ENCODE results near the gene SIM2.
"Not testable (repeated sequence)": the region's sequence is repeated elsewhere in the genome, so short reads cannot be mapped to it uniquely, and the experiment has no call there.

Gene SIM2

GRCh38 chr21:36698981-36699545, at the start of gene SIM2:
SIM2 (plus strand) TSS chr21:36699115; CDS start chr21:36699747, 632 bp downstream.
- no peak for DNase-seq (ENCODE audit: low read depth, low spot score)

- DNase-seq (ENCODE audit: low read depth, low spot score) = no peak
Observed at GRCh38 chr21:36654324-36654723, 44.6 kb upstream of the SIM2 start.

- no peak for DNase-seq (ENCODE audit: low read depth, low spot score)
Observed at GRCh38 chr21:36654796-36655325, 44.1 kb upstream of the SIM2 start.

- DNase-seq (ENCODE audit: low read depth, low spot score) = no peak
Observed at GRCh38 chr21:36656138-36656537, 42.8 kb upstream of the SIM2 start.

GRCh38 chr21:36657290-36657689, 41.6 kb upstream of the SIM2 start:
- DNase-seq (ENCODE audit: low read depth, low spot score) = not testable (repeated sequence)

- no peak for DNase-seq (ENCODE audit: low read depth, low spot score)
Observed at GRCh38 chr21:36657999-36658398, 40.9 kb upstream of the SIM2 start.

- DNase-seq (ENCODE audit: low read depth, low spot score) = no peak
Observed at GRCh38 chr21:36658926-36659325, 40.0 kb upstream of the SIM2 start.

- DNase-seq (ENCODE audit: low read depth, low spot score) = no peak
Observed at GRCh38 chr21:36661511-36662309, 37.2 kb upstream of the SIM2 start.

- no peak for DNase-seq (ENCODE audit: low read depth, low spot score)
Observed at GRCh38 chr21:36663033-36663855, 35.7 kb upstream of the SIM2 start.

GRCh38 chr21:36664662-36664990, 34.3 kb upstream of the SIM2 start:
- DNase-seq (ENCODE audit: low read depth, low spot score) = no peak

GRCh38 chr21:36665806-36666205, 33.1 kb upstream of the SIM2 start:
- no peak for DNase-seq (ENCODE audit: low read depth, low spot score)

- DNase-seq (ENCODE audit: low read depth, low spot score) = no peak
Observed at GRCh38 chr21:36668713-36669112, 30.2 kb upstream of the SIM2 start.

- no peak for DNase-seq (ENCODE audit: low read depth, low spot score)
Observed at GRCh38 chr21:36671836-36672235, 27.1 kb upstream of the SIM2 start.

GRCh38 chr21:36672296-36672695, 26.6 kb upstream of the SIM2 start:
- DNase-seq (ENCODE audit: low read depth, low spot score) = not testable (repeated sequence)

- DNase-seq (ENCODE audit: low read depth, low spot score) = no peak
Observed at GRCh38 chr21:36672737-36673136, 26.2 kb upstream of the SIM2 start.

- DNase-seq (ENCODE audit: low read depth, low spot score) = no peak
Observed at GRCh38 chr21:36676039-36676950, 22.6 kb upstream of the SIM2 start.

GRCh38 chr21:36677443-36677842, 21.5 kb upstream of the SIM2 start:
- DNase-seq (ENCODE audit: low read depth, low spot score) = no peak

- DNase-seq (ENCODE audit: low read depth, low spot score) = no peak
Observed at GRCh38 chr21:36678538-36678937, 20.4 kb upstream of the SIM2 start.

GRCh38 chr21:36681117-36681631, 17.7 kb upstream of the SIM2 start:
- DNase-seq (ENCODE audit: low read depth, low spot score) = no peak

- DNase-seq (ENCODE audit: low read depth, low spot score) = no peak
Observed at GRCh38 chr21:36684957-36685714, 13.8 kb upstream of the SIM2 start.

Data from activated CD4-positive, CD25-positive, alpha-beta regulatory T cell treated with anti-CD3 and anti-CD28 coated beads, Interleukin-2, amount 50 U/mL, for 16 hours (primary cell).